D721Med (cell line): ENCODE measurements around the gene ATP10A.

Source experiments
- DNase-seq: peaks from one replicate; pipeline ENCODE4 v3.0.0; 2011; ENCODE audit warnings: low spot score; ENCODE audit not compliant: insufficient read length
- FAIRE-seq: peaks from 2 replicates; lab custom pipeline; 2011; peaks lifted over from hg19 to GRCh38; lab: Jason Lieb, UNC
- TF ChIP-seq, protein P1 (sequence below): IDR thresholded peaks from 2 replicates; pipeline ENCODE4 v1.5.1; 2012; ENCODE audit warnings: mild to moderate bottlenecking, control low read depth; ENCODE audit not compliant: insufficient read depth; ENCODE audit errors: missing control alignments

Gene ATP10A

DNA sequence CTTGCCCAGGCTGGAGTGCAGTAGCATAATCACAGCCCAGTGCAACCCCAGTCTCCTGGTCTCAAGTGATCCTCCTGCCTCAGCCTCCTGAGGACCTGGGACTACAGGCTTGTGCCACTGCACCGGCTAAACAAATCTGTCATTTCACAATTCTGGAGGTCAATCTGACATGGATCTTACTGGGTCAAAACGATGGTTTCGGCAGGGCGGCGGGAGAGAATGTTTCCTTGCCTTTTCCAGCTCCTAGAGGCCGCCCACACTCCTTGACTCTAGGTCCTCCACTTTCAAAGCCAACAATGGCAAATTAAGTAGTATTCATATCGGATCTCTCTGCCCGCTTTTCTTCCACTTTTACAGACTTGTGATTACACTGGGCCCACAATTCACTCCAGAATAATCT, 14.8 kb downstream of the ATP10A start:
- TF ChIP-seq, protein P1, sequence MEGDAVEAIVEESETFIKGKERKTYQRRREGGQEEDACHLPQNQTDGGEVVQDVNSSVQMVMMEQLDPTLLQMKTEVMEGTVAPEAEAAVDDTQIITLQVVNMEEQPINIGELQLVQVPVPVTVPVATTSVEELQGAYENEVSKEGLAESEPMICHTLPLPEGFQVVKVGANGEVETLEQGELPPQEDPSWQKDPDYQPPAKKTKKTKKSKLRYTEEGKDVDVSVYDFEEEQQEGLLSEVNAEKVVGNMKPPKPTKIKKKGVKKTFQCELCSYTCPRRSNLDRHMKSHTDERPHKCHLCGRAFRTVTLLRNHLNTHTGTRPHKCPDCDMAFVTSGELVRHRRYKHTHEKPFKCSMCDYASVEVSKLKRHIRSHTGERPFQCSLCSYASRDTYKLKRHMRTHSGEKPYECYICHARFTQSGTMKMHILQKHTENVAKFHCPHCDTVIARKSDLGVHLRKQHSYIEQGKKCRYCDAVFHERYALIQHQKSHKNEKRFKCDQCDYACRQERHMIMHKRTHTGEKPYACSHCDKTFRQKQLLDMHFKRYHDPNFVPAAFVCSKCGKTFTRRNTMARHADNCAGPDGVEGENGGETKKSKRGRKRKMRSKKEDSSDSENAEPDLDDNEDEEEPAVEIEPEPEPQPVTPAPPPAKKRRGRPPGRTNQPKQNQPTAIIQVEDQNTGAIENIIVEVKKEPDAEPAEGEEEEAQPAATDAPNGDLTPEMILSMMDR, result no peak
- FAIRE-seq (no peak), DNase-seq (no peak)

GRCh38 chr15:25847051-25847450, 16.1 kb downstream of the ATP10A start:
- TF ChIP-seq, protein P1, result no peak
- FAIRE-seq (no peak), DNase-seq (no peak)

DNA sequence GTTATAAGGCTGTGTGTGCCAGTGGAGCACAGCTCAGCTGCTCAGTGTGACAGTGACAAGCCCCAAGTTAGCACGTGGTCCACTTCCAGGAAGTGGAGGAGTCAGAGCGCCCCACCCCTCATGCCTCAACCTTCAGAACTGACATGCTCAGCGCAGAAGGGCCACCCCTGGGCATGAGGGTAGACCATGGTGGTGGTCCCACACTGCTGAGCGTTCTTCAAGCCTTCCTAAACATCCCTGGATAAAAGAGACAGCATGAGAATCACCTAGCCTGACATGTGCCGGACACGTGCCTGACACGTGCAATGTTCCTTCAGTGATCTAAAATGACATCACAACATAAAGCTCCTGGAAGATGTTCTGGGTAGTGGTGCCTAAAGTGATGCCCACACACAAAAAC, 16.8 kb downstream of the ATP10A start:
- FAIRE-seq (no peak), DNase-seq (no peak)
- TF ChIP-seq, protein P1, result no peak

- TF ChIP-seq, protein P1, result no peak
- no peak for DNase-seq
- FAIRE-seq, result no peak
These were observed 18.0 kb downstream of the ATP10A start for GRCh38 chr15:25844981-25845680.

- DNase-seq, result no peak
- FAIRE-seq, result no peak
- TF ChIP-seq, protein P1, result no peak
These were observed 18.6 kb downstream of the ATP10A start for GRCh38 chr15:25844542-25844941.

DNA sequence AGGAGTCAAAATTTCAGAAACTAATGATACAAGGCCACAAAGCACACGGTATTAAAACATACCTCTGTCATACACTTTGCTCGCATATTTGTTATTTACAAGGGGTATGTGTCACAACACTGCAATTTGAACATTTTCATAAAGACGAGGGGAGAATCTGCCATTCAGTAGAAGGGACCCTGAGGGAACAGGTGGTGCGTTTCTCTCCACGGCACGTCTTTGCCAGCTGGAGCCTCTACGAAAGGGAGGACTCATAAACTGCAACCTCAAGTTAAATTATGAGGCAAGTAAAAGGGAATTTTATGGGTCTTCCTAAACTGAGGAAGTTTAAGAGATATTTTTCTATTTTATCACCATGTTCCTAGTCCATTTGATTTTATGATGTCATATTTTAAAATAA, 19.1 kb downstream of the ATP10A start:
- no peak for FAIRE-seq
- TF ChIP-seq, protein P1, result no peak

DNA sequence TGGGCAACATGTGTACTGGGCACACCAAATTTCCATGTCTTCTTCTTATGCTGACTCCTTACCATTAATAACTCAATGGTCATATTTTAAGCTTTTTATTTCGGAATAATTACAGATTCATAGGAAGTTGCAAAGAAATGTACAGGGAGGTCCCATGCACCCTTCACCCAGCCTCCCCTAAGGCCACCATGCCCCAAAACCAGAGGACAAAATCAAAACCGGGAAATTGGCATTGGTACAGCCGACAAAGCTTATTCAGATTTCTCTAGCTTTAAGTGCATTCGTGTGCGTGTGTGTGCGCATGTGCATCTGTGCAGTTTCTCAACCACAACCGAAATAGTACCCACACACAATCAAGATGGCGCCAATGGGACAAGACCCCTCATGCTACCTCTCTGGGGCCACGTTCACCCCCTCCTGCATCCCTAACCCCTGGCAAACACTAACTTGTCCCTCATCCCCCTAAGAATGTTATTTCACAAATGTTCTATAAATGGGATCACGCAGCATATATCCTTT, 23.4 kb downstream of the ATP10A start:
- no peak for FAIRE-seq
- TF ChIP-seq, protein P1, result no peak

More for the DNA sequence above, 19.1 kb downstream of the ATP10A start:
- DNase-seq, result no peak

More for the DNA sequence above, 23.4 kb downstream of the ATP10A start:
- DNase-seq, result no peak
